ENCODE measurements around the gene RAB3IP.
"Not testable (repeated sequence)": the region's sequence is repeated elsewhere in the genome, so short reads cannot be mapped to it uniquely, and the experiment has no call there.

The RAB3IP gene

DNA sequence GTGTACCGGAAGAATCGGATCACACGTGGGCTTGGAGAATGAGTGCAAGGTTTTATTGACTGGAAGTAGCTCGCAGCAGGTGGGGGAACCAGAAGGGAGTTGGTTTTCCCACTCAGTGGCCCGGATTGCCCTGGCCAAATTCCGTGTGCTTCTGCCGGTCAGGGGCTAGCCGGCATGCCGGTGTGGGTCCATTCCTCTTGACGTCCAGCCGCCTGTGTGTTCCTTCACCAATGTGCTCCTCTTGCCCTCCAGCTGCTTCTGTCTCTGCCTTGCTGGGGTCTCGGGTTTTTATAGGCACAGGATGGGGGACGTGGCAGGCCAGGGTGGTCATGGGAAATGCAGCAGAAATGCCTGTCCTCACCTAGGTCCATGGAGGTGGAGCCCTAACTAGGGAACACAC is 97.4 kb downstream of the RAB3IP start:
- no peaks in the 10 kb centered on the region for H3K36me3 ChIP-seq (ENCODE audit: control insufficient read depth, insufficient read depth, low read length)
- no peak overlapping the region for H3K4me3 ChIP-seq (ENCODE audit: extremely low read depth, insufficient read depth, low read length, poor library complexity, severe bottlenecking)
- H3K4me1 ChIP-seq (ENCODE audit: control insufficient read depth, insufficient read depth, low read length, poor library complexity, severe bottlenecking): no peaks in the 10 kb centered on the region
- 90 to 92% methylated on average over 7 to 11 of the region's 13 CpGs for WGBS, 2 experiments (ENCODE audit: insufficient coverage in 2 of 2)
- H3K27ac ChIP-seq (ENCODE audit: low read depth, low read length, severe bottlenecking): no peak overlapping the region
- H3K9me3 ChIP-seq (ENCODE audit: control insufficient read depth, low read length): no peaks in the 10 kb centered on the region

DNA sequence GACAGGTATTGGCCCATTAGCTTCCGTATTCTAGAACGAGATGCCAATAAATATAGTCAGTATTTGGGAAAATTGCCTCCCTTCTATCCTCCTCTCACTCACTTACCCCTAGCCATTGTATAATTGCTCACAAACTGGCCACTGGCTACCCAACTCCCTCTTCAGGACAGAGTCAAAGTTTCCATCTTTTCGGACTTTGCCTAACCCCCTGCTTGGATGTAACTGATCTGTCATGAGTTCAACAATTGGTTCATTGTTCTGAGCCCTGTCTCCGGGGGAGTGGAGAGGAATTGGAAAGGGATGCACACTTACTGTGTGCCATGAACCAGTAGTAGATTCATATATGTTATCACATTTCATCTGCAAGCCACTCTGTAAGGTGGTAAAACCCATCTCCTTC is 98.5 kb downstream of the RAB3IP start:
- WGBS, 2 experiments (ENCODE audit: insufficient coverage in 2 of 2): 80 to 92% methylated on average over 2 of the region's 4 CpGs
- Histone ChIP-seq H3K9me3 (ENCODE audit: control insufficient read depth, low read length) (no peaks in the 10 kb centered on the region), H3K27ac (ENCODE audit: low read depth, low read length, severe bottlenecking) (no peak overlapping the region)

DNA sequence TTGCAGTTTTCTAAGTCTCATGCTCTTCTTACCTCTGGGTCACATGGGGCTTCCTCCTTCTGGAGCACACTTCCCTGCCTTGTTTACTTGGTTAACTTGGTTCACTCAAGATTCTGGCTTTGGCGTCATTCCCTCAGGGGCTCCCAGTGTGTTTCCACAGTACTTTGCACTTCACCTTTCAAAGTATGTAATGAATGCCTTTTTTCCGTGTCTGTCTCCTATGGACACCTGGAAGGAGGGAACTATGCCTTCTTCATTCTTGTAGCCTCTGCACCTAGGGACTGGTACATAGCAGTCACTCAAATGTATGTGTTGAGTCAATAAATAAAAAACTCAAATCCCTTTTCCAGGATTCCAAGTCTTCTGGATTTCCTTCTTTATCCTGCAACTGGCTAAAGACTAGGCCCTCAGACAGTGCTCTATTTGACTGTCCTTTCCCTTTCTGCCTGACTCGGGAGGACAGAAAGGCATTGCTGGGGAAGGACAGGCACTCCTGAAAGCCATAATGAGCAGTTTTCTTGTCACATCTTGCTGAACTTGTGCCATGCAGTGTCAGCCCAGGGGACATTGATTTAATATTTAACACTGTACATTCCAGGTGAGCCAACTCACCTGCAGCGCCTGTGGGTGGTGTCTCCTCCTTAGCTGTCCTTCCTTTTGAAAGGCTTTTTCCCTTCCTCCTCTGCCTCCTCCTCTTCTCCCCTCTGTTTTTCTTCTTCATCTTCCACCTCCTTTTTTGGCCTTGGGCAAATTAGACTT is 99.2 kb downstream of the RAB3IP start:
- no peaks in the 10 kb centered on the region for H3K4me1 ChIP-seq (ENCODE audit: control insufficient read depth, insufficient read depth, low read length, poor library complexity, severe bottlenecking)
- H3K36me3 ChIP-seq (ENCODE audit: control insufficient read depth, insufficient read depth, low read length): no peaks in the 10 kb centered on the region
- WGBS, 2 experiments (ENCODE audit: insufficient coverage in 2 of 2): 91% methylated on average over 4 of the region's 4 CpGs
- no peaks in the 10 kb centered on the region for H3K9me3 ChIP-seq (ENCODE audit: control insufficient read depth, low read length)
- no peak overlapping the region for H3K27ac ChIP-seq (ENCODE audit: low read depth, low read length, severe bottlenecking)
- H3K4me3 ChIP-seq (ENCODE audit: extremely low read depth, insufficient read depth, low read length, poor library complexity, severe bottlenecking): no peak overlapping the region

More for the DNA sequence above, 98.5 kb downstream of the RAB3IP start:
- Histone ChIP-seq H3K4me3 (ENCODE audit: extremely low read depth, insufficient read depth, low read length, poor library complexity, severe bottlenecking) (no peak overlapping the region), H3K4me1 (ENCODE audit: control insufficient read depth, insufficient read depth, low read length, poor library complexity, severe bottlenecking) (no peaks in the 10 kb centered on the region), H3K36me3 (ENCODE audit: control insufficient read depth, insufficient read depth, low read length) (no peaks in the 10 kb centered on the region)

DNA sequence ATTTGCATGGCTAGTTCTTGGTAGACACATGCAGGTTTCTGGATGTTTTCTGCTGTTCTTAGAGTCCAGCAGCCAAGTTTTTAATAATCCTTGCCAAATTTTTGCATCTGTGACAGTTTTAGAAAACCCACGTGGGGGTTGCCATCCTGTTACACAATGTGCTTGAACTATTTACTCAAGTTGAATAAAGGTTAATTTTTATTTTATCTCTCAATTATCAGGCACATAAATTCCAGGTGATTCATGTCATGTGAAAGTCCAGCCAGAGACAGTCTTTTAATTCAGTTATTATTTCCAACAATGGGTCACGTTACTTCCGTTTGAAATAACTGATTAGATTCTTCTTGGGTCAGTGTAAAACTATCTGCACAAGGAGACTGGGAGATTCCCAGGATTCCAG is 102.1 kb downstream of the RAB3IP start:
- WGBS, 2 experiments (ENCODE audit: insufficient coverage in 2 of 2): 86% methylated on average over 2 of the region's 3 CpGs; no CpG with 5 or more reads in 1 of the 2 experiments
- Histone ChIP-seq H3K4me1 (ENCODE audit: control insufficient read depth, insufficient read depth, low read length, poor library complexity, severe bottlenecking) (no peaks in the 10 kb centered on the region), H3K4me3 (ENCODE audit: extremely low read depth, insufficient read depth, low read length, poor library complexity, severe bottlenecking) (no peak overlapping the region), H3K36me3 (ENCODE audit: control insufficient read depth, insufficient read depth, low read length) (no peaks in the 10 kb centered on the region), H3K9me3 (ENCODE audit: control insufficient read depth, low read length) (no peaks in the 10 kb centered on the region), H3K27ac (ENCODE audit: low read depth, low read length, severe bottlenecking) (no peak overlapping the region)

DNA sequence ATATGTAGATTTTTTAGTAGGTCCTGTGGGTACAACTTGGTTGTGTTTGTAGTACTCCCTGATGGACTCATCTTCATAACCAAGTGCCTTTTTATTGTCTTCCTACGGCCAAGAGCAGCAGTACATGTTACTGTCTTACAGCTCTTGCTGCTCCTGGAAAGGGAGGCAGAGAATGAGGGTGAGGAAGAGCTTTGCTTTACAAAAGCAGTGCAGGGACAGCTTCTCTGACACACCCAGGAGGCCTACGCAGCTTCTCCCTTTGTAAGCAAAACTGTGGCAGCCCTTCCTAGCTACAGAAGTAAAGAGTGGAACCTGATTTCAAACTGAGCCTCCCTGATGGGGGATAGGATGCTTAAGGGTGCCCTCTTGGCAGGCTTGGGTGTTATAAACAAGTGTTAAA is 104.9 kb downstream of the RAB3IP start:
- Histone ChIP-seq H3K9me3 (ENCODE audit: control insufficient read depth, low read length) (no peaks in the 10 kb centered on the region), H3K4me3 (ENCODE audit: extremely low read depth, insufficient read depth, low read length, poor library complexity, severe bottlenecking) (no peak overlapping the region), H3K4me1 (ENCODE audit: control insufficient read depth, insufficient read depth, low read length, poor library complexity, severe bottlenecking) (no peaks in the 10 kb centered on the region), H3K36me3 (ENCODE audit: control insufficient read depth, insufficient read depth, low read length) (no peaks in the 10 kb centered on the region), H3K27ac (ENCODE audit: low read depth, low read length, severe bottlenecking) (no peak overlapping the region)
- WGBS, 2 experiments (ENCODE audit: insufficient coverage in 2 of 2): 50 to 80% methylated on average over 1 of the region's 2 CpGs

DNA sequence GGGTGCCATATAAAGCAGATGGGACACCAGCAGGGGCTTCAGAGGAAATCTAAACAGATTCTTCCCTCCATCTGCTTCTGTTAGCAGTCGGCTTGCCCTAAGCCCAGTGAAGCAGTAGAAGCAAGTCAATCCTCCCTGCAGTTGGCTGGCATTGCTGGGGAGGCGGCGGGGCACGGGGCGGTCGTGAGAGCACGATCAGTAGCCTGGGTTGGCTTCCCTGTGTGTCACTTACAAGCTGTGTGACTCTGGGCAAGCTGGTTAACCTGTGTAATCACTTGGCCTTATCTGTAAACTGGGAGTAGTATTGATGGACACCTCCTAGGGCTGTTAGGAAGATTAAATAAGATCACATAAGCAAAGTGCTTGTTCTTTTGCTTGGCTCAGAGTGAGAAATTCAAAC is 105.8 kb downstream of the RAB3IP start:
- Histone ChIP-seq H3K4me1 (ENCODE audit: control insufficient read depth, insufficient read depth, low read length, poor library complexity, severe bottlenecking) (no peaks in the 10 kb centered on the region), H3K9me3 (ENCODE audit: control insufficient read depth, low read length) (no peaks in the 10 kb centered on the region), H3K4me3 (ENCODE audit: extremely low read depth, insufficient read depth, low read length, poor library complexity, severe bottlenecking) (no peak overlapping the region), H3K27ac (ENCODE audit: low read depth, low read length, severe bottlenecking) (no peak overlapping the region), H3K36me3 (ENCODE audit: control insufficient read depth, insufficient read depth, low read length) (no peaks in the 10 kb centered on the region)
- 84 to 89% methylated on average over 7 of the region's 7 CpGs for WGBS, 2 experiments (ENCODE audit: insufficient coverage in 2 of 2)

DNA sequence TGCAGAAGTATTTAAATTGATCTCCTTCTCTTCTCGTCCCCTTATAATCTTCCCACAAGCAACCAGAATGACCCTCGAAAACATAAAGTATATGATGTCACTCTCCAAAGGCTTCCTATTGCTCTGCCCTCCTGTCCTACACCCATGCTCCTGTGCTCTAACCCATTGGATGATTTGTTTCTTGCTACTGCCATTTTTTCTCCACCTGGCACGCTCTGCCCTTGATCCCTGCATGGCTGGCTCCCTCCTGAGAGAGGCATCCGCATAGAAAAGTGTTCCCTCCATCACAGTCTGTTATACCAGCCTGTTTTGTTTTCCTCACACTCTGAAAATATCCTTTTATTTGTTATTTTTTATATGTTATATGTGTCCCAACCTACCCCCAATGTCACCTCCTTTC is 106.2 kb downstream of the RAB3IP start:
- 89 to 96% methylated on average over 3 of the region's 4 CpGs for WGBS, 2 experiments (ENCODE audit: insufficient coverage in 2 of 2)
- no peak overlapping the region for H3K27ac ChIP-seq (ENCODE audit: low read depth, low read length, severe bottlenecking)
- no peak overlapping the region for H3K4me3 ChIP-seq (ENCODE audit: extremely low read depth, insufficient read depth, low read length, poor library complexity, severe bottlenecking)
- no peaks in the 10 kb centered on the region for H3K36me3 ChIP-seq (ENCODE audit: control insufficient read depth, insufficient read depth, low read length)
- H3K4me1 ChIP-seq (ENCODE audit: control insufficient read depth, insufficient read depth, low read length, poor library complexity, severe bottlenecking): no peaks in the 10 kb centered on the region
- H3K9me3 ChIP-seq (ENCODE audit: control insufficient read depth, low read length): no peaks in the 10 kb centered on the region

DNA sequence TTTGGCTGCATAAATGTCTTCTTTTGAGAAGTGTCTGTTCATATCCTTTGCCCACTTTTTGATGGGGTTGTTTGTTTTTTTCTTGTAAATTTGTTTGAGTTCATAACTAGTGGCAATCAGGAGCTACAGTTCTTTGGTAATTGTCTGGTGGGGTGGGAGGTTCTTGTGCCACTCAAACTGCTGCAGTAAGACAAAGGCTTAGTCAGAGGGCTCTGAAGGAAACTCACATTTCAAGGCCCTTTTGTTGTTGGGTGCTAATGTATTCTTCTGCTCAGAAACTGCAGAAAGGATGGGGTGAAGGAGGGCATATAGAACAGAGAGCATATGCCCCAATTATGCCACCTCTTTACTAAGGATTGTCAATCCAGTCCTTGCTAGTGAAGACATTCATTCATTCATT is 108.3 kb downstream of the RAB3IP start:
- no peak overlapping the region for H3K27ac ChIP-seq (ENCODE audit: low read depth, low read length, severe bottlenecking)
- no peaks in the 10 kb centered on the region for H3K4me1 ChIP-seq (ENCODE audit: control insufficient read depth, insufficient read depth, low read length, poor library complexity, severe bottlenecking)
- no peak overlapping the region for H3K4me3 ChIP-seq (ENCODE audit: extremely low read depth, insufficient read depth, low read length, poor library complexity, severe bottlenecking)
- peaks cover 4% of the 10 kb centered on the region for H3K9me3 ChIP-seq (ENCODE audit: control insufficient read depth, low read length)
- H3K36me3 ChIP-seq (ENCODE audit: control insufficient read depth, insufficient read depth, low read length): no peaks in the 10 kb centered on the region

DNA sequence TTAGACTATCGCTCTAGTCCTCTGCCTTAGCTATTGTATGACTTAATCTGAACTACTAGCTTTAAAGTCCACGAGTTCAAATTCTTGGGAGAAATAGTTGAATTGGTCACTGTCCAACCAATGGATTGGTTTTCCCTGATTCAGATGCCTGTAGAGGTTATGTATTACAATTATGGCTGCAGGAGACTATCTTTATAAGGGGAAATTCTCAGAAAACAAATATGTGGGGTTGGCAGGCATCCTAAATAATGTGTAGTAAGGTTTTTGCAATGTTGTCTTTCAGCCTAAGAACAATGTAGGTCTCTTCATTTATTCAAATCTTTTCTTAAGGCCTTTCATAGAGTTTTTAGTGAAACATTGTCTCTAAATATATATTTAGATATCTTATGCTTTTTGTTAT is 113.3 kb downstream of the RAB3IP start:
- no peak overlapping the region for H3K27ac ChIP-seq (ENCODE audit: low read depth, low read length, severe bottlenecking)
- H3K9me3 ChIP-seq (ENCODE audit: control insufficient read depth, low read length): peaks cover 7% of the 10 kb centered on the region
- H3K4me1 ChIP-seq (ENCODE audit: control insufficient read depth, insufficient read depth, low read length, poor library complexity, severe bottlenecking): no peaks in the 10 kb centered on the region
- WGBS, 2 experiments (ENCODE audit: insufficient coverage in 2 of 2): 92% methylated on average over 2 of the region's 2 CpGs
- H3K36me3 ChIP-seq (ENCODE audit: control insufficient read depth, insufficient read depth, low read length): no peaks in the 10 kb centered on the region
- H3K4me3 ChIP-seq (ENCODE audit: extremely low read depth, insufficient read depth, low read length, poor library complexity, severe bottlenecking): no peak overlapping the region

DNA sequence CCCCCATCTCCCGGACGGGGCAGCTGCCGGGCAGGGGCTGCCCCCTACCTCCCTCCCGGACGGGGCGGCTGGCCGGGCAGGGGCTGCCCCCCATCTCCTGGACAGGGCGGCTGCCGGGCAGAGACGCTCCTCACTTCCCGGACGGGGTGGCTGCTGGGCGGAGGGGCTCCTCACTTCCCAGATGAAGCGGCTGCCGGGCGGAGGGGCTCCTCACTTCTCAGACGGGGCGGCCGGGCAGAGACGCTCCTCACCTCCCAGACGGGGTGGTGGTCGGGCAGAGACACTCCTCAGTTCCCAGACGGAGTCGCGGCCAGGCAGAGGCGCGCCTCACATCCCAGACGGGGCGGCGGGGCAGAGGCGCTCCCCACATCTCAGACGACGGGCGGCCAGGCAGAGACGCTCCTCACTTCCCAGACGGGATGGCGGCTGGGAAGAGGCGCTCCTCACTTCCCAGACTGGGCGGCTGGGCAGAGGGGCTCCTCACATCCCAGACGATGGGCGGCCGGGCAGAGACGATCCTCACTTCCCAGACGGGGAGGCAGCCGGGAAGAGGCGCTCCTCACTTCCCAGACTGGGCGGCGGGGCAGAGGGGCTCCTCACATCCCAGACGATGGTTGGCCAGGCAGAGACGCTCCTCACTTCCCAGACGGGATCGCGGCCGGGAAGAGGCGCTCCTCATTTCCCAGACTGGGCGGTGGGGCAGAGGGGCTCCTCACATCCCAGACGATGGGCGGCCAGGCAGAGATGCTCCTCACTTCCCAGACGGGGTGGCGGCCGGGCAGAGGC is 114.7 kb downstream of the RAB3IP start:
- H3K36me3 ChIP-seq (ENCODE audit: control insufficient read depth, insufficient read depth, low read length); H3K4me3 ChIP-seq (ENCODE audit: extremely low read depth, insufficient read depth, low read length, poor library complexity, severe bottlenecking); H3K9me3 ChIP-seq (ENCODE audit: control insufficient read depth, low read length); H3K27ac ChIP-seq (ENCODE audit: low read depth, low read length, severe bottlenecking); H3K4me1 ChIP-seq (ENCODE audit: control insufficient read depth, insufficient read depth, low read length, poor library complexity, severe bottlenecking): not testable (repeated sequence)
- WGBS, 2 experiments (ENCODE audit: insufficient coverage in 2 of 2): 94 to 98% methylated on average over 29 to 46 of the region's 61 CpGs

DNA sequence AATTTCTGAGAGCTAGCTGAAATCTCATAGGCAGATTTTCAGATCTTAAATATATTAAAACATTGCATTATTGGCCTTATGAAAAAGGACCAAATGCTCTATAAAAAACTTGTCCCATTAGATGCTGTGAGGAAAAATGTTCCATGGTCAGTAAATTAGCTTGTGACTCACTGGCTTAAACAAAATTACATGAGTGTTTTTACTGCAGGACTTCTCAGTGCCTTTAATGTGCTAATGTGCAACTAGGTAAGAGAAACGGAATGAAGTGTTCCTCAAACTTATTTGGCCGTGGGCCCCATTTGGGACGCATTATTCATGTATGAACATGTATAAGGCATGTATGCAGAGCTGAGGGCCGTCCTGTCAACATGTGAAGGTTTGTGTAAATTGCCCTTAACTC is 128.0 kb downstream of the RAB3IP start:
- Histone ChIP-seq H3K4me1 (ENCODE audit: control insufficient read depth, insufficient read depth, low read length, poor library complexity, severe bottlenecking) (no peaks in the 10 kb centered on the region), H3K9me3 (ENCODE audit: control insufficient read depth, low read length) (no peaks in the 10 kb centered on the region), H3K36me3 (ENCODE audit: control insufficient read depth, insufficient read depth, low read length) (no peaks in the 10 kb centered on the region), H3K27ac (ENCODE audit: low read depth, low read length, severe bottlenecking) (no peak overlapping the region), H3K4me3 (ENCODE audit: extremely low read depth, insufficient read depth, low read length, poor library complexity, severe bottlenecking) (no peak overlapping the region)
- 89 to 92% methylated on average over 3 of the region's 4 CpGs for WGBS, 2 experiments (ENCODE audit: insufficient coverage in 2 of 2)

Data from mesodermal cell (in vitro differentiated cells).